Neural cell (in vitro differentiated cells): ENCODE data around the gene CFAP100. TPM values are rescaled to one million over a fixed set of nuclear protein-coding genes. Genes with fewer than 3 reads are reported as not detected.

Experiments
- H2AFZ ChIP-seq: fragments of 200-600, 300-800 bp; sonication (generic), shearing (Covaris generic); 2 replicates; pipeline ENCODE4 v1.6.0; 2014; ENCODE audit warnings: low read depth, mild to moderate bottlenecking, antibody characterized with exemption, low read length, moderate library complexity
- H3F3A ChIP-seq: fragments of 200-600 bp; shearing (Covaris generic); 2 replicates; pipeline ENCODE4 v1.6.1; 2016; ENCODE audit warnings: mild to moderate bottlenecking, moderate library complexity, mixed read lengths, antibody characterized with exemption, low read length; ENCODE audit not compliant: insufficient read depth, poor library complexity, severe bottlenecking
- H3K27ac ChIP-seq: fragments of 200-600, 300-800 bp; sonication (generic), shearing (Covaris generic); 2 replicates; pipeline ENCODE4 v1.5.1; 2014; ENCODE audit warnings: mild to moderate bottlenecking, low read length, moderate library complexity
- H3K27me3 ChIP-seq: fragments of 300-800, 200-600 bp; sonication (generic), shearing (Covaris generic); 2 replicates; pipeline ENCODE4 v1.6.0; 2014; ENCODE audit warnings: mild to moderate bottlenecking, low read depth, low read length, moderate library complexity; ENCODE audit not compliant: insufficient read depth
- H3K36me3 ChIP-seq: fragments of 300-800, 200-600 bp; sonication (generic), shearing (Covaris generic); 2 replicates; pipeline ENCODE4 v1.5.1; 2014; ENCODE audit warnings: mild to moderate bottlenecking, antibody characterized with exemption, low read length, moderate library complexity; ENCODE audit not compliant: insufficient read depth
- H3K4me2 ChIP-seq: fragments of 300-800, 200-600 bp; sonication (generic), shearing (Covaris generic); 2 replicates; pipeline ENCODE4 v1.6.0; 2014; ENCODE audit warnings: mild to moderate bottlenecking, low read length
- H3K4me3 ChIP-seq: fragments of 300-800, 200-600 bp; sonication (generic), shearing (Covaris generic); 2 replicates; pipeline ENCODE4 v1.5.1; 2014; ENCODE audit warnings: mild to moderate bottlenecking, low read length, moderate library complexity
- H3K79me2 ChIP-seq: fragments of 200-600 bp; shearing (Covaris generic); replicated peaks from 2 replicates; pipeline ENCODE4 v1.6.0; 2014; ENCODE audit warnings: mild to moderate bottlenecking, low read length, moderate library complexity; ENCODE audit not compliant: insufficient read depth
- H3K9ac ChIP-seq: fragments of 300-800, 200-600 bp; sonication (generic), shearing (Covaris generic); 2 replicates; pipeline ENCODE4 v1.6.1; 2016; ENCODE audit warnings: mild to moderate bottlenecking, low read length, mixed read lengths
- H3K9me2 ChIP-seq: fragments of 200-600 bp; shearing (Covaris generic); 2 replicates; pipeline ENCODE4 v1.6.1; 2016; ENCODE audit warnings: mild to moderate bottlenecking, low read length, mixed read lengths; ENCODE audit not compliant: insufficient read depth
- H3K9me3 ChIP-seq: fragments of 200-600, 300-800 bp; sonication (generic), shearing (Covaris generic); 2 replicates; pipeline ENCODE4 v1.6.1; 2016; ENCODE audit warnings: mild to moderate bottlenecking, mixed run types, low read length, moderate library complexity, mixed read lengths
- H4K20me1 ChIP-seq: fragments of 200-600 bp; shearing (Covaris generic); 2 replicates; pipeline ENCODE4 v1.6.1; 2016; ENCODE audit warnings: mild to moderate bottlenecking, mixed run types; ENCODE audit not compliant: insufficient read depth
- CTCF ChIP-seq: fragments of 450-650 bp; IDR thresholded peaks from 2 replicates; pipeline ENCODE4 v1.5.1; 2014; ENCODE audit warnings: antibody characterized with exemption, mild to moderate bottlenecking, moderate library complexity; ENCODE audit not compliant: poor library complexity, severe bottlenecking
- EP300 ChIP-seq: fragments of 450-650 bp; conservative IDR thresholded peaks from 2 replicates; pipeline ENCODE4 v1.6.1; 2014; ENCODE audit warnings: antibody characterized with exemption, mild to moderate bottlenecking, moderate library complexity; ENCODE audit not compliant: poor library complexity, severe bottlenecking
- EZH2 ChIP-seq: fragments of 200-600, 300-800 bp; shearing (Covaris generic), sonication (generic); IDR thresholded peaks from 2 replicates; pipeline ENCODE4 v1.6.1; 2014; ENCODE audit warnings: antibody characterized with exemption, low read length, borderline replicate concordance, mild to moderate bottlenecking; ENCODE audit not compliant: insufficient read depth, poor library complexity, severe bottlenecking
- MXI1 ChIP-seq: fragments of 450-650 bp; conservative IDR thresholded peaks from 2 replicates; pipeline ENCODE4 v1.6.1; 2014; ENCODE audit warnings: antibody characterized with exemption, mild to moderate bottlenecking; ENCODE audit not compliant: poor library complexity, severe bottlenecking
- POLR2AphosphoS5 ChIP-seq: IDR thresholded peaks from 2 replicates; pipeline ENCODE4 v1.6.1; 2012
- RAD21 ChIP-seq: fragments of 450-650 bp; conservative IDR thresholded peaks from 2 replicates; pipeline ENCODE4 v1.6.1; 2014; ENCODE audit warnings: antibody characterized with exemption, mild to moderate bottlenecking, moderate library complexity
- REST ChIP-seq: IDR thresholded peaks from 2 replicates; pipeline ENCODE4 v1.6.1; 2012; ENCODE audit warnings: borderline replicate concordance
- SMC3 ChIP-seq: fragments of 450-650 bp; conservative IDR thresholded peaks from 2 replicates; pipeline ENCODE4 v1.6.1; 2014; ENCODE audit warnings: antibody characterized with exemption, mild to moderate bottlenecking, moderate library complexity; ENCODE audit not compliant: poor library complexity
- TAF1 ChIP-seq: IDR thresholded peaks from 2 replicates; pipeline ENCODE4 v1.6.1; 2012; ENCODE audit warnings: low read depth
- polyA plus RNA-seq: library from polyadenylated mRNA; depleted of rRNA; stranded (reverse); fragments of >200 nt; gene quantifications from 2 replicates; pipeline ENCODE4 v1.2.3, GENCODE V29; 2014

The CFAP100 gene
- polyA plus RNA-seq, 1 donor from 2014 or later = not detected

GRCh38 chr3:126360714-126361060, 34.0 kb upstream of the CFAP100 start:
- no peak overlapping the region for H2AFZ ChIP-seq
- no peaks in the 10 kb centered on the region for H3K79me2 ChIP-seq
- no peaks in the 10 kb centered on the region for H4K20me1 ChIP-seq
- no peaks in the 10 kb centered on the region for H3K9me3 ChIP-seq
- no peak overlapping the region for H3K4me2 ChIP-seq
- H3K9ac ChIP-seq = no peak overlapping the region
- no peaks in the 10 kb centered on the region for H3F3A ChIP-seq
- H3K27me3 ChIP-seq = peaks cover 26% of the 10 kb centered on the region
- no peaks in the 10 kb centered on the region for H3K36me3 ChIP-seq
- H3K4me3 ChIP-seq = no peak overlapping the region
- no peak overlapping the region for H3K27ac ChIP-seq
- no peaks in the 10 kb centered on the region for H3K9me2 ChIP-seq
- no peak for TF ChIP-seq REST
- no peak for TF ChIP-seq CTCF
- TF ChIP-seq MXI1 = no peak
- TF ChIP-seq TAF1 = no peak
- no peak for TF ChIP-seq RAD21
- no peak for TF ChIP-seq SMC3
- no peak for TF ChIP-seq POLR2AphosphoS5
- TF ChIP-seq EZH2 = no peak
- no peak for TF ChIP-seq EP300

GRCh38 chr3:126361211-126361610, 33.5 kb upstream of the CFAP100 start:
- H3K4me3 ChIP-seq = no peak overlapping the region
- H3K79me2 ChIP-seq = no peaks in the 10 kb centered on the region
- H3K27me3 ChIP-seq = peaks cover 21% of the 10 kb centered on the region
- no peak overlapping the region for H2AFZ ChIP-seq
- no peak overlapping the region for H3K4me2 ChIP-seq
- no peaks in the 10 kb centered on the region for H3K9me3 ChIP-seq
- no peaks in the 10 kb centered on the region for H4K20me1 ChIP-seq
- no peaks in the 10 kb centered on the region for H3F3A ChIP-seq
- no peak overlapping the region for H3K9ac ChIP-seq
- H3K9me2 ChIP-seq = no peaks in the 10 kb centered on the region
- TF ChIP-seq SMC3 = no peak
- no peak for TF ChIP-seq TAF1
- no peak for TF ChIP-seq MXI1
- TF ChIP-seq CTCF = no peak
- no peak for TF ChIP-seq EZH2
- TF ChIP-seq REST = no peak
- no peak for TF ChIP-seq EP300
- TF ChIP-seq RAD21 = no peak
- TF ChIP-seq POLR2AphosphoS5 = no peak
- H3K27ac ChIP-seq = no peak overlapping the region
- H3K36me3 ChIP-seq = no peaks in the 10 kb centered on the region
